IMR-90 (cell line): Measurements from ENCODE around the gene MLX. TPM values are rescaled to one million over a fixed set of nuclear protein-coding genes. Genes with fewer than 3 reads are reported as not detected.
A peak's percentile ranks its signal among the peaks of the same experiment; 100 is the strongest.

Experiments
- ATAC-seq: fragments of 200-7000 bp; cut with Tn5 transposase; 2 replicates; pipeline ENCODE4 v1.9.1; 2020; ENCODE audit warnings: low read depth, mild to moderate bottlenecking, moderate library complexity
- BruUV-seq: library from RNA; stranded (reverse); fragments of 400-500 nt; replicated peaks from 2 replicates; lab custom pipeline; 2021; lab: Mats Ljungman, UMichigan
- CTCF ChIA-PET: fragments of 300-600 bp; formaldehyde crosslinking; extraction: SDS; loops from one replicate; lab custom pipeline; 2021; ENCODE audit warnings: antibody characterized with exemption; lab: Yijun Ruan, JAX
- POLR2A ChIA-PET: fragments of 300-600 bp; sonication (Branson Sonifier 250); formaldehyde crosslinking; loops from one replicate; lab custom pipeline; 2022; ENCODE audit warnings: antibody characterized with exemption; ENCODE audit not compliant: unreplicated experiment; lab: Charles Lee
- DNase-seq: peaks from one replicate; pipeline ENCODE4 v3.0.0; 2013
- H2AFZ ChIP-seq: replicated peaks from 2 replicates; pipeline ENCODE3; 2013; ENCODE audit warnings: low read length, mild to moderate bottlenecking; ENCODE audit not compliant: poor library complexity
- H2AK5ac ChIP-seq: 2 replicates; pipeline ENCODE4 v1.6.1; 2013; ENCODE audit warnings: low read depth, low read length, inconsistent platforms
- H2AK9ac ChIP-seq: replicated peaks from 2 replicates; pipeline ENCODE3; 2013; ENCODE audit warnings: mild to moderate bottlenecking, low read depth, low read length, moderate library complexity; ENCODE audit not compliant: poor library complexity
- H2BK120ac ChIP-seq: 2 replicates; pipeline ENCODE4 v1.6.1; 2013; ENCODE audit warnings: low read depth, low read length, inconsistent platforms
- H2BK15ac ChIP-seq: 3 replicates; pipeline ENCODE4 v1.6.1; 2013; ENCODE audit warnings: low read depth, low read length, inconsistent platforms
- H2BK20ac ChIP-seq: 2 replicates; pipeline ENCODE4 v1.6.1; 2013; ENCODE audit warnings: low read depth, mild to moderate bottlenecking, inconsistent platforms, low read length, moderate library complexity
- H2BK5ac ChIP-seq: 2 replicates; pipeline ENCODE4 v1.6.1; 2013; ENCODE audit warnings: mild to moderate bottlenecking, low read depth, low read length, inconsistent platforms; ENCODE audit not compliant: poor library complexity, severe bottlenecking
- H3K14ac ChIP-seq: replicated peaks from 2 replicates; pipeline ENCODE4 v1.6.1; 2013; ENCODE audit warnings: low read depth, low read length, inconsistent platforms
- H3K18ac ChIP-seq: 2 replicates; pipeline ENCODE4 v1.6.1; 2013; ENCODE audit warnings: low read depth, low read length, control low read depth
- H3K23ac ChIP-seq: 2 replicates; pipeline ENCODE4 v1.6.1; 2013; ENCODE audit warnings: low read depth, low read length, inconsistent platforms
- H3K27ac ChIP-seq: 2 replicates; pipeline ENCODE4 v1.5.1; 2013; ENCODE audit warnings: mild to moderate bottlenecking, control low read depth, low read length; ENCODE audit not compliant: insufficient read depth
- H3K27me3 ChIP-seq: 2 replicates; pipeline ENCODE4 v1.6.1; 2013; ENCODE audit warnings: low read length; ENCODE audit not compliant: control insufficient read depth, insufficient read depth
- H3K36me3 ChIP-seq: 2 replicates; pipeline ENCODE4 v1.6.1; 2013; ENCODE audit warnings: low read length, mixed read lengths; ENCODE audit not compliant: control insufficient read depth, insufficient read depth
- H3K4ac ChIP-seq: 2 replicates; pipeline ENCODE4 v1.6.1; 2013; ENCODE audit warnings: low read depth, low read length, inconsistent platforms
- H3K4me1 ChIP-seq: 2 replicates; pipeline ENCODE4 v1.6.1; 2013; ENCODE audit warnings: low read length, mixed read lengths; ENCODE audit not compliant: control insufficient read depth, insufficient read depth
- H3K4me2 ChIP-seq: 2 replicates; pipeline ENCODE4 v1.6.1; 2013; ENCODE audit warnings: low read depth, mild to moderate bottlenecking, control low read depth, low read length, moderate library complexity
- H3K4me3 ChIP-seq: 2 replicates; pipeline ENCODE4 v1.5.1; 2013; ENCODE audit warnings: low read depth, mild to moderate bottlenecking, control low read depth, low read length, moderate library complexity; ENCODE audit not compliant: insufficient read depth
- H3K56ac ChIP-seq: 2 replicates; pipeline ENCODE4 v1.6.1; 2013; ENCODE audit warnings: low read length, inconsistent platforms; ENCODE audit not compliant: insufficient read depth; ENCODE audit errors: extremely low read depth
- H3K79me1 ChIP-seq, 2 experiments: 2 replicates each; pipeline ENCODE4 v1.6.1; 2013; ENCODE audit warnings: low read length in 2 of 2, inconsistent platforms in 1 of 2, low read depth in 1 of 2
- H3K9ac ChIP-seq: 2 replicates; pipeline ENCODE4 v1.6.1; 2013; ENCODE audit warnings: low read depth, low read length, control low read depth
- H3K9me1 ChIP-seq: 2 replicates; pipeline ENCODE4 v1.6.1; 2013; ENCODE audit warnings: low read length, inconsistent platforms; ENCODE audit not compliant: insufficient read depth
- H3K9me3 ChIP-seq: 2 replicates; pipeline ENCODE4 v1.6.1; 2013; ENCODE audit warnings: low read length; ENCODE audit not compliant: control insufficient read depth, insufficient read depth
- H4K20me1 ChIP-seq: 2 replicates; pipeline ENCODE4 v1.6.1; 2013; ENCODE audit warnings: low read length, inconsistent platforms; ENCODE audit not compliant: insufficient read depth
- H4K5ac ChIP-seq: 2 replicates; pipeline ENCODE4 v1.6.1; 2013; ENCODE audit warnings: mild to moderate bottlenecking, low read depth, low read length, control low read depth
- H4K8ac ChIP-seq, 2 experiments: 2 replicates each; pipeline ENCODE4 v1.6.1; 2013; ENCODE audit warnings: low read depth in 2 of 2, low read length in 2 of 2, control low read depth in 1 of 2, inconsistent platforms in 1 of 2
- H4K91ac ChIP-seq: 2 replicates; pipeline ENCODE4 v1.6.1; 2013; ENCODE audit warnings: low read depth, low read length, inconsistent platforms; ENCODE audit not compliant: insufficient read depth
- BHLHE40 ChIP-seq: fragments of 150-350 bp; IDR thresholded peaks from 2 replicates; pipeline ENCODE4 v1.6.1; 2016; ENCODE audit warnings: mild to moderate bottlenecking, low read depth, low read length
- CEBPB ChIP-seq: IDR thresholded peaks from 2 replicates; pipeline ENCODE4 v1.6.1; 2012; ENCODE audit warnings: low read depth, low read length, improper control_type of control experiment
- CHD1 ChIP-seq: IDR thresholded peaks from 2 replicates; pipeline ENCODE4 v1.6.1; 2012; ENCODE audit warnings: low read depth, low read length, improper control_type of control experiment
- FOS ChIP-seq: fragments of 150-350 bp; IDR thresholded peaks from 2 replicates; pipeline ENCODE4 v1.6.1; 2016; ENCODE audit warnings: low read depth, low read length
- MAFK ChIP-seq: IDR thresholded peaks from 2 replicates; pipeline ENCODE4 v1.6.1; 2012; ENCODE audit warnings: low read depth, low read length, improper control_type of control experiment
- MAZ ChIP-seq: IDR thresholded peaks from 2 replicates; pipeline ENCODE4 v1.6.1; 2012; ENCODE audit warnings: low read depth, mild to moderate bottlenecking, low read length, improper control_type of control experiment, moderate library complexity, borderline replicate concordance
- MXI1 ChIP-seq: IDR thresholded peaks from 2 replicates; pipeline ENCODE4 v1.6.1; 2012; ENCODE audit warnings: low read depth, mild to moderate bottlenecking, low read length, moderate library complexity, borderline replicate concordance
- RCOR1 ChIP-seq: IDR thresholded peaks from 2 replicates; pipeline ENCODE4 v1.6.1; 2012; ENCODE audit warnings: mild to moderate bottlenecking, low read length, improper control_type of control experiment; ENCODE audit not compliant: insufficient replicate concordance
- RFX5 ChIP-seq: IDR thresholded peaks from 2 replicates; pipeline ENCODE4 v1.8.0; 2012; ENCODE audit warnings: low read depth, mild to moderate bottlenecking, low read length, moderate library complexity
- SMC3 ChIP-seq: fragments of 150-350 bp; IDR thresholded peaks from 2 replicates; pipeline ENCODE4 v1.6.1; 2016; ENCODE audit warnings: low read depth, mild to moderate bottlenecking, antibody characterized with exemption, low read length, moderate library complexity
- WGBS, 2 experiments: methylation state at CpG; one replicate each; pipeline versions ENCODE4 v1.1.5 to v1.1.7; 2013; ENCODE audit warnings: missing lambda C conversion rate in 2 of 2; ENCODE audit not compliant: insufficient read length in 1 of 2; ENCODE audit errors: extremely low coverage in 2 of 2; 5-methylcytosine and 5-hydroxymethylcytosine counted together
- dilution Hi-C: fragments of 300-500 bp; cut with HindIII; formaldehyde crosslinking; loops from one replicate; pipeline ENCODE4 v1.14.3; 2018; ENCODE audit warnings: low sequenced_read_pairs; ENCODE audit not compliant: unreplicated experiment
- in situ Hi-C: fragments of 300-500 bp; cut with MboI; formaldehyde crosslinking; loops from 3 replicates; pipeline ENCODE4 v1.14.3; 2019; ENCODE audit warnings: low sequenced_read_pairs, inconsistent platforms, mixed read lengths
- intact Hi-C: fragments of 100-400 bp; cut with micrococcal nuclease; formaldehyde crosslinking; loops from 2 replicates; pipeline ENCODE4 v1.10.0; 2022
- polyA plus RNA-seq, 3 experiments: library from polyadenylated mRNA; depleted of rRNA; stranded (reverse); fragments of >200 nt; gene quantifications; 2 replicates each; pipeline ENCODE4 v1.2.3, GENCODE V29; 2012; ENCODE audit warnings: low replicate concordance in 1 of 3
- total RNA-seq: library from RNA; depleted of rRNA; stranded (reverse); fragments of >200 nt; gene quantifications from 2 replicates; pipeline ENCODE4 v1.2.3, GENCODE V29; 2012
- TF ChIP-seq, protein P1 (sequence below): fragments of 150-350 bp; IDR thresholded peaks from 2 replicates; pipeline ENCODE4 v1.6.1; 2017; ENCODE audit warnings: mild to moderate bottlenecking, antibody characterized with exemption, low read length, low read depth
- TF ChIP-seq, protein P2 (sequence below): fragments of 150-350 bp; IDR thresholded peaks from 2 replicates; pipeline ENCODE4 v1.6.1; 2016; ENCODE audit warnings: low read depth, mild to moderate bottlenecking, low read length, moderate library complexity, borderline replicate concordance
- TF ChIP-seq, protein P3 (sequence below): conservative IDR thresholded peaks from 2 replicates; pipeline ENCODE4 v1.5.1; 2012; ENCODE audit warnings: mild to moderate bottlenecking, low read depth, low read length, improper control_type of control experiment

The MLX gene
- total and polyA plus RNA-seq, 2 of the 4 experiments (the other 2 are of a cell fraction), result 37.8 to 45.6 TPM

DNA sequence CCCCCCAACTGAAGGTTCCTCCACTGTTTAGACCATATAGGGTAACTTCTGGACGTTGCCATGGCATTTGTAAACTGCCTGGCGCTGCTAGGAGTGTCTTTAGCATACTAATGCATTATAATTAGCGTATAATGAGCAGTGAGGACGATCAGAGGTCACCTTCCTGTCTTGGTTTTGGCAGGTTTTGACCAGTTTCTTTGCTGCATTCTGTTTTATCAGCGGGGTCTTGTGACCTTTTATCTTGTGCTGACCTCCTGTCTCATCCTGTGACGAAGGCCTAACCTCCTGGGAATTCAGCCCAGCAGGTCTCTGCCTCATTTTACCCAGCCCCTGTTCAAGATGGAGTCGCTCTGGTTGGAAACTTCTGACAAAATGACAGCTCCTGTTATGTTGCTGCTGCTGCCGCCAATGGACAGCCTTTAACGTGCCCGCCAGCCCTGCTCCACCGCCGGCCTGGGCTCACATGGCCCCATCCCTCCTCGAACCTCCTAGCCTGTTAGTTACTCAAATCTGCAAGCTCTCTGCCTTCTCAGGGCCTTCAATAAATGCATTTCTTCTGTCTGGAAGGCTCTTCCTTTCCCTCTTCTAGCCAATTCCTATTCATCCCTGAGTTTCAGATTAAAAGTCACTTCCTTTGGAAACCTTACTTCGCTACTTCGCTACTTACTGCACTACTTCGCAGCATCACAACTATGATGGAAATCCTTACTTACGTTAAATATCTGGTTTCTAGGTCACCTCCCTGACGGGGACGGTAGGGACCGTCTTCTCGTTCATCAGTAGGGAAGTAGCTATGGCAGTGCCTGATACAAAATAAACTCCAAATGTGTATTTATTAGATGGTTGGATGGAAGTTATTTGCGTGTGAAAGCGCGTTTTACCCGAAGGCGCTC is 31.5 kb upstream of the MLX start:
- BruUV-seq, result no TSS peak
- dilution Hi-C loops, result no loop called here
- H4K8ac ChIP-seq, result peak overlapping the region; percentile 100
- TF ChIP-seq SMC3 (no peak), MXI1 (no peak), CHD1 (no peak), MAFK (no peak), MAZ (no peak), RFX5 (no peak), BHLHE40 (no peak), FOS (no peak), CEBPB (no peak), RCOR1 (no peak)
- TF ChIP-seq, protein P1, sequence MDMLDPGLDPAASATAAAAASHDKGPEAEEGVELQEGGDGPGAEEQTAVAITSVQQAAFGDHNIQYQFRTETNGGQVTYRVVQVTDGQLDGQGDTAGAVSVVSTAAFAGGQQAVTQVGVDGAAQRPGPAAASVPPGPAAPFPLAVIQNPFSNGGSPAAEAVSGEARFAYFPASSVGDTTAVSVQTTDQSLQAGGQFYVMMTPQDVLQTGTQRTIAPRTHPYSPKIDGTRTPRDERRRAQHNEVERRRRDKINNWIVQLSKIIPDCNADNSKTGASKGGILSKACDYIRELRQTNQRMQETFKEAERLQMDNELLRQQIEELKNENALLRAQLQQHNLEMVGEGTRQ, result no peak
- TF ChIP-seq, protein P2, sequence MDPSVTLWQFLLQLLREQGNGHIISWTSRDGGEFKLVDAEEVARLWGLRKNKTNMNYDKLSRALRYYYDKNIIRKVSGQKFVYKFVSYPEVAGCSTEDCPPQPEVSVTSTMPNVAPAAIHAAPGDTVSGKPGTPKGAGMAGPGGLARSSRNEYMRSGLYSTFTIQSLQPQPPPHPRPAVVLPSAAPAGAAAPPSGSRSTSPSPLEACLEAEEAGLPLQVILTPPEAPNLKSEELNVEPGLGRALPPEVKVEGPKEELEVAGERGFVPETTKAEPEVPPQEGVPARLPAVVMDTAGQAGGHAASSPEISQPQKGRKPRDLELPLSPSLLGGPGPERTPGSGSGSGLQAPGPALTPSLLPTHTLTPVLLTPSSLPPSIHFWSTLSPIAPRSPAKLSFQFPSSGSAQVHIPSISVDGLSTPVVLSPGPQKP, result no peak
- TF ChIP-seq, protein P3, sequence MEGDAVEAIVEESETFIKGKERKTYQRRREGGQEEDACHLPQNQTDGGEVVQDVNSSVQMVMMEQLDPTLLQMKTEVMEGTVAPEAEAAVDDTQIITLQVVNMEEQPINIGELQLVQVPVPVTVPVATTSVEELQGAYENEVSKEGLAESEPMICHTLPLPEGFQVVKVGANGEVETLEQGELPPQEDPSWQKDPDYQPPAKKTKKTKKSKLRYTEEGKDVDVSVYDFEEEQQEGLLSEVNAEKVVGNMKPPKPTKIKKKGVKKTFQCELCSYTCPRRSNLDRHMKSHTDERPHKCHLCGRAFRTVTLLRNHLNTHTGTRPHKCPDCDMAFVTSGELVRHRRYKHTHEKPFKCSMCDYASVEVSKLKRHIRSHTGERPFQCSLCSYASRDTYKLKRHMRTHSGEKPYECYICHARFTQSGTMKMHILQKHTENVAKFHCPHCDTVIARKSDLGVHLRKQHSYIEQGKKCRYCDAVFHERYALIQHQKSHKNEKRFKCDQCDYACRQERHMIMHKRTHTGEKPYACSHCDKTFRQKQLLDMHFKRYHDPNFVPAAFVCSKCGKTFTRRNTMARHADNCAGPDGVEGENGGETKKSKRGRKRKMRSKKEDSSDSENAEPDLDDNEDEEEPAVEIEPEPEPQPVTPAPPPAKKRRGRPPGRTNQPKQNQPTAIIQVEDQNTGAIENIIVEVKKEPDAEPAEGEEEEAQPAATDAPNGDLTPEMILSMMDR, result no peak

More for the DNA sequence above, 31.5 kb upstream of the MLX start:
- in situ Hi-C loops, result no loop called here
- peak overlapping the region; percentile 77 for H3K4me2 ChIP-seq
- peak overlapping the region; percentile 99 for H2AK5ac ChIP-seq
- H4K5ac ChIP-seq, result peak overlapping the region; percentile 100
- H3K23ac ChIP-seq, result peak overlapping the region; percentile 99
- peak overlapping the region; percentile 61 for H2BK5ac ChIP-seq
- peak overlapping the region; percentile 48 for H3K56ac ChIP-seq
- peaks cover 20% of the 10 kb centered on the region for H3K4me1 ChIP-seq
- peak overlapping the region; percentile 96 for H4K91ac ChIP-seq
- POLR2A ChIA-PET, result interaction anchor here (1.6 to 1.8 kb wide), 3 partner anchors 15 to 114 kb away, joined by 4 to 6 read pairs (median 4); partner anchors contain the start of gene CAVIN1
- H3K18ac ChIP-seq, result peak overlapping the region; percentile 97
- H3K36me3 ChIP-seq, result peaks cover 16% of the 10 kb centered on the region
- intact Hi-C loops, result no loop called here
- CTCF ChIA-PET, result interaction anchor here (1.8 kb wide), 1 partner anchor 8 kb away, joined by 6 read pairs; no protein-coding TSS in a partner anchor
- peak overlapping the region; percentile 53 for H3K4me3 ChIP-seq
- DNase-seq (no peak), ATAC-seq (no peak)
- H3K27ac ChIP-seq, result peak overlapping the region; percentile 78
- H3K9me1 ChIP-seq, result peaks cover 26% of the 10 kb centered on the region
- peak overlapping the region; percentile 99 for H3K4ac ChIP-seq
- H2AFZ ChIP-seq, result peak overlapping the region; percentile 90
- whole genome bisulfite sequencing, 2 experiments, result 72% methylated on average over 11 of the region's 26 CpGs; no CpG with 5 or more reads in 1 of the 2 experiments
- no peaks in the 10 kb centered on the region for H3K27me3 ChIP-seq
- peaks cover 16 to 32% of the 10 kb centered on the region in 2 experiments for H3K79me1 ChIP-seq
- peaks cover 9% of the 10 kb centered on the region; the same call in 1 of the 2 replicates for H4K20me1 ChIP-seq
- no peaks in the 10 kb centered on the region for H3K9me3 ChIP-seq
- H3K9ac ChIP-seq, result peak overlapping the region; percentile 36
- H3K14ac ChIP-seq, result peak overlapping the region; percentile 99
- H2BK15ac ChIP-seq, result peak overlapping the region; percentile 99
- peak overlapping the region; percentile 78 for H2BK120ac ChIP-seq
- peak overlapping the region; percentile 93 for H2AK9ac ChIP-seq
- peak overlapping the region; percentile 93 for H2BK20ac ChIP-seq
